Neural cell (in vitro differentiated cells): ENCODE results near the gene DNAJB8. TPM values are rescaled to one million over a fixed set of nuclear protein-coding genes. Genes with fewer than 3 reads are reported as not detected.

Experiments
- H2AFZ ChIP-seq: fragments of 200-600, 300-800 bp; sonication (generic), shearing (Covaris generic); 2 replicates; pipeline ENCODE4 v1.6.0; 2014; ENCODE audit warnings: low read depth, mild to moderate bottlenecking, antibody characterized with exemption, low read length, moderate library complexity
- H3F3A ChIP-seq: fragments of 200-600 bp; shearing (Covaris generic); 2 replicates; pipeline ENCODE4 v1.6.1; 2016; ENCODE audit warnings: mild to moderate bottlenecking, moderate library complexity, mixed read lengths, antibody characterized with exemption, low read length; ENCODE audit not compliant: insufficient read depth, poor library complexity, severe bottlenecking
- H3K27ac ChIP-seq: fragments of 200-600, 300-800 bp; sonication (generic), shearing (Covaris generic); 2 replicates; pipeline ENCODE4 v1.5.1; 2014; ENCODE audit warnings: mild to moderate bottlenecking, low read length, moderate library complexity
- H3K27me3 ChIP-seq: fragments of 300-800, 200-600 bp; sonication (generic), shearing (Covaris generic); 2 replicates; pipeline ENCODE4 v1.6.0; 2014; ENCODE audit warnings: mild to moderate bottlenecking, low read depth, low read length, moderate library complexity; ENCODE audit not compliant: insufficient read depth
- H3K36me3 ChIP-seq: fragments of 300-800, 200-600 bp; sonication (generic), shearing (Covaris generic); 2 replicates; pipeline ENCODE4 v1.5.1; 2014; ENCODE audit warnings: mild to moderate bottlenecking, antibody characterized with exemption, low read length, moderate library complexity; ENCODE audit not compliant: insufficient read depth
- H3K4me2 ChIP-seq: fragments of 300-800, 200-600 bp; sonication (generic), shearing (Covaris generic); 2 replicates; pipeline ENCODE4 v1.6.0; 2014; ENCODE audit warnings: mild to moderate bottlenecking, low read length
- H3K4me3 ChIP-seq: fragments of 300-800, 200-600 bp; sonication (generic), shearing (Covaris generic); 2 replicates; pipeline ENCODE4 v1.5.1; 2014; ENCODE audit warnings: mild to moderate bottlenecking, low read length, moderate library complexity
- H3K79me2 ChIP-seq: fragments of 200-600 bp; shearing (Covaris generic); replicated peaks from 2 replicates; pipeline ENCODE4 v1.6.0; 2014; ENCODE audit warnings: mild to moderate bottlenecking, low read length, moderate library complexity; ENCODE audit not compliant: insufficient read depth
- H3K9ac ChIP-seq: fragments of 300-800, 200-600 bp; sonication (generic), shearing (Covaris generic); 2 replicates; pipeline ENCODE4 v1.6.1; 2016; ENCODE audit warnings: mild to moderate bottlenecking, low read length, mixed read lengths
- H3K9me2 ChIP-seq: fragments of 200-600 bp; shearing (Covaris generic); 2 replicates; pipeline ENCODE4 v1.6.1; 2016; ENCODE audit warnings: mild to moderate bottlenecking, low read length, mixed read lengths; ENCODE audit not compliant: insufficient read depth
- H3K9me3 ChIP-seq: fragments of 200-600, 300-800 bp; sonication (generic), shearing (Covaris generic); 2 replicates; pipeline ENCODE4 v1.6.1; 2016; ENCODE audit warnings: mild to moderate bottlenecking, mixed run types, low read length, moderate library complexity, mixed read lengths
- H4K20me1 ChIP-seq: fragments of 200-600 bp; shearing (Covaris generic); 2 replicates; pipeline ENCODE4 v1.6.1; 2016; ENCODE audit warnings: mild to moderate bottlenecking, mixed run types; ENCODE audit not compliant: insufficient read depth
- EP300 ChIP-seq: fragments of 450-650 bp; conservative IDR thresholded peaks from 2 replicates; pipeline ENCODE4 v1.6.1; 2014; ENCODE audit warnings: antibody characterized with exemption, mild to moderate bottlenecking, moderate library complexity; ENCODE audit not compliant: poor library complexity, severe bottlenecking
- EZH2 ChIP-seq: fragments of 200-600, 300-800 bp; shearing (Covaris generic), sonication (generic); IDR thresholded peaks from 2 replicates; pipeline ENCODE4 v1.6.1; 2014; ENCODE audit warnings: antibody characterized with exemption, low read length, borderline replicate concordance, mild to moderate bottlenecking; ENCODE audit not compliant: insufficient read depth, poor library complexity, severe bottlenecking
- MXI1 ChIP-seq: fragments of 450-650 bp; conservative IDR thresholded peaks from 2 replicates; pipeline ENCODE4 v1.6.1; 2014; ENCODE audit warnings: antibody characterized with exemption, mild to moderate bottlenecking; ENCODE audit not compliant: poor library complexity, severe bottlenecking
- POLR2AphosphoS5 ChIP-seq: IDR thresholded peaks from 2 replicates; pipeline ENCODE4 v1.6.1; 2012
- RAD21 ChIP-seq: fragments of 450-650 bp; conservative IDR thresholded peaks from 2 replicates; pipeline ENCODE4 v1.6.1; 2014; ENCODE audit warnings: antibody characterized with exemption, mild to moderate bottlenecking, moderate library complexity
- REST ChIP-seq: IDR thresholded peaks from 2 replicates; pipeline ENCODE4 v1.6.1; 2012; ENCODE audit warnings: borderline replicate concordance
- SMC3 ChIP-seq: fragments of 450-650 bp; conservative IDR thresholded peaks from 2 replicates; pipeline ENCODE4 v1.6.1; 2014; ENCODE audit warnings: antibody characterized with exemption, mild to moderate bottlenecking, moderate library complexity; ENCODE audit not compliant: poor library complexity
- TAF1 ChIP-seq: IDR thresholded peaks from 2 replicates; pipeline ENCODE4 v1.6.1; 2012; ENCODE audit warnings: low read depth
- polyA plus RNA-seq: library from polyadenylated mRNA; depleted of rRNA; stranded (reverse); fragments of >200 nt; gene quantifications from 2 replicates; pipeline ENCODE4 v1.2.3, GENCODE V29; 2014
- TF ChIP-seq, protein P1 (sequence below): fragments of 450-650 bp; IDR thresholded peaks from 2 replicates; pipeline ENCODE4 v1.5.1; 2014; ENCODE audit warnings: antibody characterized with exemption, mild to moderate bottlenecking, moderate library complexity; ENCODE audit not compliant: poor library complexity, severe bottlenecking

The DNAJB8 gene
- polyA plus RNA-seq, 1 donor from 2014 or later = not detected

DNA sequence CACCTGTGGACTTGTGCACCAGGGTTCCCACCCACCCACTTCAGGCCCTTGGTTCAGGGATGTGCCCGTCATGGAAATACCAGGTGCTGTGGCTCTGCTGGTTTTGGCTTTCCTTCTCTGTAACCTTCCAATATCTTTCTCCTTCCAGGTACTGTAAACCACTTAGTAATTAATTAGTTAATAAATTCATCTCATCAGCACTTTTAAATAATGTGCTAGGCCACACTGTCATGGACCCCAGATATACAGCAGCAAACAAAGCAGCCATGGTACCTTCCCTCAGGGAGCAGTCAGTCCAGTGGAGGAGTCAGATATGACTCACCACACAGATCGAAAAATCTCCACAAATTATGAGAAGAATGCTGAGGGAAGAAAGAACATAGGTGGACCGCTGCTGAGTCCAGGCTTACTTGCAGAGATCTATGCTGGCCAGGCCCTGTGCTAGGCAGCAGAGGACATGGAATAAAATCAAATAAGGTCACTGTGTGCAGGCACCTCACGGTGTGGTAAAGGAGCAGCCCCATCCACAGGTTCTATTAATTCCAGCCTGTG is 33.1 kb upstream of the DNAJB8 start:
- no peak overlapping the region for H2AFZ ChIP-seq
- H3K9ac ChIP-seq = no peak overlapping the region
- no peaks in the 10 kb centered on the region for H3K36me3 ChIP-seq
- H3K9me2 ChIP-seq = no peaks in the 10 kb centered on the region
- no peak overlapping the region for H3K4me3 ChIP-seq
- H3K9me3 ChIP-seq = no peaks in the 10 kb centered on the region
- H3K27me3 ChIP-seq = peaks cover 28% of the 10 kb centered on the region
- no peak overlapping the region for H3K4me2 ChIP-seq
- no peaks in the 10 kb centered on the region for H3K79me2 ChIP-seq
- TF ChIP-seq POLR2AphosphoS5 = no peak
- no peak for TF ChIP-seq TAF1
- no peak for TF ChIP-seq MXI1
- no peak for TF ChIP-seq RAD21
- no peak for TF ChIP-seq EZH2
- no peak for TF ChIP-seq REST
- TF ChIP-seq EP300 = no peak
- TF ChIP-seq, protein P1, sequence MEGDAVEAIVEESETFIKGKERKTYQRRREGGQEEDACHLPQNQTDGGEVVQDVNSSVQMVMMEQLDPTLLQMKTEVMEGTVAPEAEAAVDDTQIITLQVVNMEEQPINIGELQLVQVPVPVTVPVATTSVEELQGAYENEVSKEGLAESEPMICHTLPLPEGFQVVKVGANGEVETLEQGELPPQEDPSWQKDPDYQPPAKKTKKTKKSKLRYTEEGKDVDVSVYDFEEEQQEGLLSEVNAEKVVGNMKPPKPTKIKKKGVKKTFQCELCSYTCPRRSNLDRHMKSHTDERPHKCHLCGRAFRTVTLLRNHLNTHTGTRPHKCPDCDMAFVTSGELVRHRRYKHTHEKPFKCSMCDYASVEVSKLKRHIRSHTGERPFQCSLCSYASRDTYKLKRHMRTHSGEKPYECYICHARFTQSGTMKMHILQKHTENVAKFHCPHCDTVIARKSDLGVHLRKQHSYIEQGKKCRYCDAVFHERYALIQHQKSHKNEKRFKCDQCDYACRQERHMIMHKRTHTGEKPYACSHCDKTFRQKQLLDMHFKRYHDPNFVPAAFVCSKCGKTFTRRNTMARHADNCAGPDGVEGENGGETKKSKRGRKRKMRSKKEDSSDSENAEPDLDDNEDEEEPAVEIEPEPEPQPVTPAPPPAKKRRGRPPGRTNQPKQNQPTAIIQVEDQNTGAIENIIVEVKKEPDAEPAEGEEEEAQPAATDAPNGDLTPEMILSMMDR = no peak
- no peak for TF ChIP-seq SMC3
- H3K27ac ChIP-seq = no peak overlapping the region
- no peaks in the 10 kb centered on the region for H4K20me1 ChIP-seq
- H3F3A ChIP-seq = no peaks in the 10 kb centered on the region

- H3K9me2 ChIP-seq = no peaks in the 10 kb centered on the region
- no peak overlapping the region for H3K4me2 ChIP-seq
- peaks cover 35% of the 10 kb centered on the region for H3K27me3 ChIP-seq
- H3K36me3 ChIP-seq = no peaks in the 10 kb centered on the region
- H3K9me3 ChIP-seq = no peaks in the 10 kb centered on the region
- no peak overlapping the region for H3K27ac ChIP-seq
- no peak overlapping the region for H3K9ac ChIP-seq
- no peaks in the 10 kb centered on the region for H3F3A ChIP-seq
- H3K4me3 ChIP-seq = no peak overlapping the region
- TF ChIP-seq TAF1 (no peak), EP300 (no peak), EZH2 (no peak)
- H4K20me1 ChIP-seq = no peaks in the 10 kb centered on the region
- H3K79me2 ChIP-seq = no peaks in the 10 kb centered on the region
- no peak overlapping the region for H2AFZ ChIP-seq
These were observed 32.3 kb upstream of the DNAJB8 start for GRCh38 chr3:128498901-128499530.
